Measurements from ENCODE around the gene NECAP2. TPM values are rescaled to one million over a fixed set of nuclear protein-coding genes. Genes with fewer than 3 reads are reported as not detected.
"Not testable (repeated sequence)": the region's sequence is repeated elsewhere in the genome, so short reads cannot be mapped to it uniquely, and the experiment has no call there.

The NECAP2 gene
- total and polyA plus RNA-seq, 2 of the 4 experiments (the other 2 are of a cell fraction): 80.5 to 85.1 TPM

- H3K4ac ChIP-seq (ENCODE audit: low read depth, low read length); H3K56ac ChIP-seq (ENCODE audit: extremely low read depth, insufficient read depth, low read length); H3K27me3 ChIP-seq (ENCODE audit: control insufficient read depth, insufficient read depth, low read length); H3K36me3 ChIP-seq (ENCODE audit: control insufficient read depth, insufficient read depth, low read length); H3K18ac ChIP-seq (ENCODE audit: low read depth, low read length); intact Hi-C loops (cut with micrococcal nuclease); ATAC-seq (ENCODE audit: low read depth); dilution Hi-C loops (cut with HindIII; ENCODE audit: low sequenced_read_pairs, unreplicated experiment); H2AK9ac ChIP-seq (replicated peaks; ENCODE audit: low read depth, low read length, poor library complexity); H3K23ac ChIP-seq (ENCODE audit: low read depth, low read length); in situ Hi-C loops (cut with MboI; ENCODE audit: low sequenced_read_pairs); CTCF ChIA-PET; H4K20me1 ChIP-seq (ENCODE audit: insufficient read depth, low read length); H2AFZ ChIP-seq (replicated peaks; ENCODE audit: low read length, poor library complexity); H3K27ac ChIP-seq (ENCODE audit: insufficient read depth, low read length); H3K4me2 ChIP-seq (ENCODE audit: low read depth, low read length); H3K79me1 ChIP-seq (ENCODE audit: low read depth in 1 of 2, low read length in 2 of 2); H2BK120ac ChIP-seq (ENCODE audit: low read depth, low read length); H2AK5ac ChIP-seq (ENCODE audit: low read depth, low read length); H4K8ac ChIP-seq (ENCODE audit: low read depth in 2 of 2, low read length in 2 of 2); H3K9me1 ChIP-seq (ENCODE audit: insufficient read depth, low read length); DNase-seq; BruUV-seq (replicated peaks); H3K9me3 ChIP-seq (ENCODE audit: control insufficient read depth, insufficient read depth, low read length); POLR2A ChIA-PET (ENCODE audit: unreplicated experiment); H2BK20ac ChIP-seq (ENCODE audit: low read depth, low read length); H4K91ac ChIP-seq (ENCODE audit: insufficient read depth, low read depth, low read length); H4K5ac ChIP-seq (ENCODE audit: low read depth, low read length); H3K4me3 ChIP-seq (ENCODE audit: insufficient read depth, low read depth, low read length); H3K4me1 ChIP-seq (ENCODE audit: control insufficient read depth, insufficient read depth, low read length); H3K14ac ChIP-seq (replicated peaks; ENCODE audit: low read depth, low read length); H3K9ac ChIP-seq (ENCODE audit: low read depth, low read length); H2BK5ac ChIP-seq (ENCODE audit: low read depth, low read length, poor library complexity, severe bottlenecking); H2BK15ac ChIP-seq (ENCODE audit: low read depth, low read length): not testable (repeated sequence)
- 87% methylated on average over 6 of the region's 15 CpGs; no CpG with 5 or more reads in 1 of the 2 experiments for WGBS, 2 experiments (ENCODE audit: extremely low coverage in 2 of 2, insufficient read length in 1 of 2)
These were observed 66.0 kb downstream of the NECAP2 start for GRCh38 chr1:16506364-16507136.

GRCh38 chr1:16508861-16509445 lies 68.4 kb downstream of the NECAP2 start:
- H3K4me1 ChIP-seq (ENCODE audit: control insufficient read depth, insufficient read depth, low read length); H2AK9ac ChIP-seq (replicated peaks; ENCODE audit: low read depth, low read length, poor library complexity); H3K18ac ChIP-seq (ENCODE audit: low read depth, low read length); dilution Hi-C loops (cut with HindIII; ENCODE audit: low sequenced_read_pairs, unreplicated experiment); intact Hi-C loops (cut with micrococcal nuclease); H3K4me3 ChIP-seq (ENCODE audit: insufficient read depth, low read depth, low read length); H3K4me2 ChIP-seq (ENCODE audit: low read depth, low read length); H3K9me3 ChIP-seq (ENCODE audit: control insufficient read depth, insufficient read depth, low read length); H2AFZ ChIP-seq (replicated peaks; ENCODE audit: low read length, poor library complexity); H4K91ac ChIP-seq (ENCODE audit: insufficient read depth, low read depth, low read length); H3K9ac ChIP-seq (ENCODE audit: low read depth, low read length); H3K56ac ChIP-seq (ENCODE audit: extremely low read depth, insufficient read depth, low read length); H3K27me3 ChIP-seq (ENCODE audit: control insufficient read depth, insufficient read depth, low read length); ATAC-seq (ENCODE audit: low read depth); H2BK15ac ChIP-seq (ENCODE audit: low read depth, low read length); H4K5ac ChIP-seq (ENCODE audit: low read depth, low read length); H2BK120ac ChIP-seq (ENCODE audit: low read depth, low read length); BruUV-seq (replicated peaks); H3K9me1 ChIP-seq (ENCODE audit: insufficient read depth, low read length); H3K23ac ChIP-seq (ENCODE audit: low read depth, low read length); CTCF ChIA-PET; H2BK5ac ChIP-seq (ENCODE audit: low read depth, low read length, poor library complexity, severe bottlenecking); H3K79me1 ChIP-seq (ENCODE audit: low read depth in 1 of 2, low read length in 2 of 2); H3K36me3 ChIP-seq (ENCODE audit: control insufficient read depth, insufficient read depth, low read length); H4K8ac ChIP-seq (ENCODE audit: low read depth in 2 of 2, low read length in 2 of 2); H2BK20ac ChIP-seq (ENCODE audit: low read depth, low read length); H3K14ac ChIP-seq (replicated peaks; ENCODE audit: low read depth, low read length); in situ Hi-C loops (cut with MboI; ENCODE audit: low sequenced_read_pairs); H2AK5ac ChIP-seq (ENCODE audit: low read depth, low read length); POLR2A ChIA-PET (ENCODE audit: unreplicated experiment); H3K4ac ChIP-seq (ENCODE audit: low read depth, low read length); H4K20me1 ChIP-seq (ENCODE audit: insufficient read depth, low read length); H3K27ac ChIP-seq (ENCODE audit: insufficient read depth, low read length): not testable (repeated sequence)
- no CpG with 5 or more reads among the region's 8 CpGs for WGBS, 2 experiments (ENCODE audit: extremely low coverage in 2 of 2, insufficient read length in 1 of 2)
- peak; percentile 15 for DNase-seq
